Measurements from ENCODE around the gene FLNB. TPM values are rescaled to one million over a fixed set of nuclear protein-coding genes. Genes with fewer than 3 reads are reported as not detected.

FLNB gene
- total and polyA plus RNA-seq, 2 of the 8 experiments (the other 6 are each of a cell fraction or from before 2014, with no cell fraction given), result 72.3 to 118 TPM

GRCh38 chr3:58025406-58025805 lies 17.2 kb downstream of the FLNB start (continued):
- TF ChIP-seq TAF7 (optimal IDR thresholded peaks at IDR 0.05; ENCODE audit: borderline replicate concordance, low read depth, low read length) (no peak), CBX5 (IDR thresholded peaks at IDR 0.05; ENCODE audit: low read depth, low read length) (no peak), BACH1 (IDR thresholded peaks at IDR 0.05; ENCODE audit: low read length) (no peak), MAX (IDR thresholded peaks at IDR 0.05) (no peak), TBP (IDR thresholded peaks at IDR 0.05; ENCODE audit: low read depth, low read length) (no peak), USF2 (IDR thresholded peaks at IDR 0.05; ENCODE audit: low read length) (no peak), SP2 (IDR thresholded peaks at IDR 0.05; ENCODE audit: low read length) (no peak), KDM5A (IDR thresholded peaks at IDR 0.05; ENCODE audit: low read length) (no peak), TCF12 (IDR thresholded peaks at IDR 0.05; ENCODE audit: low read depth, low read length) (no peak), YY1 (IDR thresholded peaks at IDR 0.05; ENCODE audit: low read depth, low read length) (no peak)
